ENCODE data around the gene PTPN7.

The PTPN7 gene

GRCh38 chr1:202163281-202164270, 3.2 kb upstream of the PTPN7 start:
- no peak overlapping the region for H3K27ac ChIP-seq
- TF ChIP-seq ZFX (IDR thresholded peaks at IDR 0.05; ENCODE audit: borderline replicate concordance) (no peak), CTCF (IDR thresholded peaks at IDR 0.05) (no peak)

GRCh38 chr1:202162418-202163280, 2.2 kb upstream of the PTPN7 start:
- no peak overlapping the region for H3K27ac ChIP-seq
- TF ChIP-seq ZFX (IDR thresholded peaks at IDR 0.05; ENCODE audit: borderline replicate concordance): no peak
- TF ChIP-seq CTCF (IDR thresholded peaks at IDR 0.05): no peak

GRCh38 chr1:202162047-202162417, 1.6 kb upstream of the PTPN7 start:
- H3K27ac ChIP-seq: no peak overlapping the region
- TF ChIP-seq ZFX (IDR thresholded peaks at IDR 0.05; ENCODE audit: borderline replicate concordance) (no peak), CTCF (IDR thresholded peaks at IDR 0.05) (no peak)

GRCh38 chr1:202161151-202162046, 997 bp upstream of the PTPN7 start:
- no peak for TF ChIP-seq ZFX (IDR thresholded peaks at IDR 0.05; ENCODE audit: borderline replicate concordance)
- no peak for TF ChIP-seq CTCF (IDR thresholded peaks at IDR 0.05)
- no peak overlapping the region for H3K27ac ChIP-seq

GRCh38 chr1:202159534-202160371, 649 bp downstream of the PTPN7 start:
- no peak overlapping the region for H3K27ac ChIP-seq
- TF ChIP-seq ZFX (IDR thresholded peaks at IDR 0.05; ENCODE audit: borderline replicate concordance) (no peak), CTCF (IDR thresholded peaks at IDR 0.05) (0 out of 2 replicates have a peak, but pooled peaks have one; percentile 11)

All from 22Rv1 (cell line).